GM21529 (cell line): ENCODE results near the gene GALNT4.

Experiments used
- ATAC-seq: cut with Tn5 transposase; IDR thresholded peaks from one replicate; pipeline ENCODE4 v1.9.1; 2021; ENCODE audit not compliant: unreplicated experiment

Gene GALNT4

DNA sequence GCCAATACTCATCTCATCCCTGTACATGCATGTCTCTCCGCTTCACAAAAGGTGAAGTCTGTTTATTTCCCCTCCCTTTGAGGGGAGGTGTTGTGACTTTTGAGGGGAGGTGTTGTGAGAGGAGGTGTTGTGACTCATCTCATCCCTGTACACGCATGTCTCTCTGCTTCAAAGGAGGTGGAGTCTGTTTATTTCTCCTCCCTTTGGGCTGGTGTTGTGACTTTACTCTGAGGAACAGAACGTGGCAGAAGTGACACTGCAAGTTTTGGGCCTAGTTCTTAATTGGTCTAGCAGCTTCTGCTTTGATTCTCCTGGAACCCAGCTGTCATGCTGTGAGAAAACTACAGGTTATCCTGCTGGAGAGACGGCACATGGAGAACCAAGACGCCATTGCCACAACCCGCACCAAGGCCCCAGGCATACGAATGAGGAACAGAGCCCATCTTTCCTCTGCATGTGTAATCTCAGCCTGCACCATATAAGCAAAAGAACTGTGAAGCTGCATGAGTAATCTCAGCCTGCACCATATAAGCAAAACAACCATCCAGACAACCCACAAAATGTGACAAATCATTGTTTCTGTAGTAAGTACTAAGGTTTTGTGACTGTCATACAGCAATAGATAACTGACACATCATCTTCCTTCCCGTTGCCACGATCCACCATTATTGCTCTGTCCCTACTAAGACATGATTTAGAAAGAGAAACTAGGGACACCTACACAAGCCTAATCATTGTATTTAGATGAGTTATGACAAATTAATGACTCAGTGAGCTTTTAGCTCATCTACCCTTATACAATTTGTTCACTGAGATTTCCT is 30.0 kb downstream of the GALNT4 start:
- peak; percentile 50 for ATAC-seq

DNA sequence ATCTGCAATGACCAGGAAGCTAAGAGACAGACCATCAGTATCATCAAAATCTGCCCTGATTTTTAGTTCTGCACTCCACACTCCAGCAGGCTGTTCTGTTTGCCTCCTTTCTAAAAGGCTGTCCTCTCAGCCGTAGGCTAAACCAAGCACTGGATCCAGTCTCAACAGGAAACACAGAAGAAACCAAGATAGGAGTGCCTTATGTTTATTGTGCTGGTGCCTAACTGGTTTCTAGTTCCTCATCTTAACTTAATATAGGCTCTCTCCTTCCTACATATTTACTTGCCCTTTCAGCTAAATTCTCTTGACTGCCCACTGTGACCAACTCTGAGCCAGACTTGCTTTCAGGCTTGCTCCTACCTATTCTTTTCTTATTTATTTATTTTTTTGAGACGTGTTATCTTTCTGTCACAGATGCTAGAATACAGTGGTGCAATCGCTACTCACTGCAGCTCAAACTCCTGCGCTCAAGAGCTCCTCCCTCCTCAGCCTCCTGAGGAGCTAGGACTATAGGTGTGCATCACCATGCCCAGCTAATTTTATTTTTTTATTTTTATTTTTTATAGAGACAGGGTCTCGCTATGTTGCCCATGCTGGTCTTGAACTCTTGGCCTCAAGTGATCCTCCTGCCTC is 30.8 kb downstream of the GALNT4 start:
- ATAC-seq = no peak

DNA sequence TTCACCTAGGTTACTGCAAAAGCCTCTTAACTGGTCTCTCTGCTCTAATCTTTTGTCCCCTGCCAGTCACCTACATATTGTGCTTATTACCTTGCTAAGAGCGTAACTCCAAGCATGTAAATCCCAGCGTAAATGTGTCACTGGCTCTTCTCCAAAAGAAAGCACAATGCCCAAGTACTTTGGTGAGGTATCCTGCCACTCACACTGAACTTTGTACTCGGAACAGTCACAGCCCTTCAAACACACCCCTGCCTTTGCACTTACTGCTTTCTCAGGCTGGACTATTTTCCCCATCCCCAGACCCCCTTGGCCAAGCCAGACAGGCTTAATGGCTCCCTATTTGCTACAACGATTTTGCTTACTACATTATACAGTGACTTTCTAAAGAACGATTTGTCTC is 31.7 kb downstream of the GALNT4 start:
- no peak for ATAC-seq

DNA sequence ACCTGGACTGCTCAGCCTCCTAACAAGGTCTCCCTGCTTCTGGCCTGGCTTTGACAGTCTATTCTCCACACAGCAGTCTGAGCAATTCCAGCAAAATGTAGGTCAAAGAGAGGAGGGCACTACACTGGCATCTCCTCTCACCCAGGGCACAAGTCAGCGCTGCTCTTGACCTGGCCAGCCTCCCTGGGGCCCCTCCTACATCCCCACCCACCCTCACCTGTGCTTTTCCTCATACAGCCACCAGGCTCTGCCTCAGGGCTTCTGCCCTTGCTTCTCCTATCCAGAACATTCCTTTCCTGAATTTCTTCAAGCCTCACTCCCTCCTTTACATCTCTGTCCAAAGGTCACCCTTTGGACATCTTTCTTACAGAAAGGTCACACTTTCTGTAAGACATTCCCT is 33.7 kb downstream of the GALNT4 start:
- no peak for ATAC-seq

DNA sequence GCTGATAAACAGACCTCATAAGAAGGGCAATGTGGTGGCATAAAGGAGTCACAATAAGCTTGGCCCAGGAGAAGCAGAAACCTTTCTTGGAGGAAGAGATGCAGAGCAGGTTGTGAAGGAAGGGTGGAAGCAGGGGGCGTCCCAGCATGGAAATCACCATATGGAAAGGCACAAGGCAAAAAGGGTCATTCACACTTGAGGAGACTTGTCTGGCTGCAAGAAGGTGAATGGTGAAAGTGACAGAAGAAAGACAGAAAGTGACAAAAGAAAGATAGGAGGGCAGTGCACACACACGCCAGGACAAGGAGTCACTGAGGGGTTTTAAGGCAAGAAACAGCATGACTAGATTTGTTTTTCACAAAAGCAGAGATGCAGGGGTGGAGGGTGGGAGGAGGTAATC is 38.3 kb downstream of the GALNT4 start:
- no peak for ATAC-seq

DNA sequence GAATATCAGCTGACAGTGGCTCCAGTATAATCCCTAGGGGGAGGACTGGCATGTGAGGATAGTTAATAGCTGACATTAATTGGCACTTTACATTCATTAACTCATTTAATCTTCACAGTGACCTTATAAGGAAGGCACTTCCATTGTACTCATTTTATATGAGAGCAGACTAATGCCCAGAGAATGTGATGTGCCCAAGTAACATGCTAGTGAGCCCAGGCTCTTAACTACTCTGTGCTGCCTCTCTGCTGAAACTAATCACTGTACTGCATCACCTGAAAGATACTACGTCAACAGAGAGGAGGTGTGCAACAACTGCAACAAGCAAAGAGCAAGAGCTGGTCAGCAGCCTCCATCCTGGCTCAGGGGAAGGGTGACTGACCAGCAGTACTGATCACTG is 40.1 kb downstream of the GALNT4 start:
- no peak for ATAC-seq

DNA sequence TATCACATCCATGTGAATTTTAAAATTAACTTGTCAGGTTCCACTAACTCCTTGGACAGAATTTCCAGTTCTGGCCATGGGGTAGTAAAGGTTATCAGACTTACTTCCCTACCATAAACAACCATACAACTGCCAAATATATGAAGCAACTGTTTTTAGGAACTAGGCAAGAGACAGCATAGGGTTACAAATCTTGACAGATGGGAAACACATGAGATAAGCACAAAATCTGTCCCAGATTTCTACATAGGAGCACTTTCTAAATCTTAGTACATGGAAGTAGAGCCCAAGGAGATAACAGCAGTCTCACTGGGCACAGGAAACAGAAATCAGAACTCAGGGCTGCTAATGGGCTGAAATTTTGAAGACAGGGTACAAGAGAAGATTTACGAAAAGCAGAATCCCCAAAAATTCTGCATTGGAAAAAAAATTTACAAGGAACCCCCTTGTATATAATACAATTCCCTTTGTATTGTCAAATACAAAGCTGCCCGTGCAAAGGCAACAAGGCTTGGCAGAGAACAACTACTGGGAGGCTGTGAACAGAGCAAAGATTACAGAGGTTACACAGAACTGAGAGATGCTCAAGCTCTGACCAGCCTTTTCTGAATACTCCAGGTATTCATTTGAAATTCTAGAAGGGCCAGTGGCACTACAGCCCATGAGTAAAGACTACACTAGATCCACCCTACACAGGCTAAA is 43.2 kb downstream of the GALNT4 start:
- ATAC-seq = no peak

DNA sequence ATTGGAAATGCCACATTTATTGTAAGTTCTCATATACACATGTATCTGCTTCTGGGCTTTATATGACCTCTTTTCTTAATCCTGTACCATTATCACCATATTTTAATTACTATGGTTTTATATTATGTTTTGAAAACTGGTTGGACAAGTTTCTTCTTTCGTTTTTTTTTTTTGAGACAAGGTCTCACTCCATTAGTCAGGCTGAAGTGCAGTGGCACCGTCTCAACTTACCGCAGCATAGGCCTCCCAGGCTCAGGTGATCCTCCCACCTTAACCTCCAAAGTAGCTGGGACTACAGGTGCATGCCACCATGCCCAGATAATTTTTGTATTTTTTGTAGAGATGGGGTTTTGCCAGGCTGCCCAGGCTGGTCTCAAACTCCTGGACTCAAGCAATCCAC is 44.6 kb downstream of the GALNT4 start:
- ATAC-seq = no peak

DNA sequence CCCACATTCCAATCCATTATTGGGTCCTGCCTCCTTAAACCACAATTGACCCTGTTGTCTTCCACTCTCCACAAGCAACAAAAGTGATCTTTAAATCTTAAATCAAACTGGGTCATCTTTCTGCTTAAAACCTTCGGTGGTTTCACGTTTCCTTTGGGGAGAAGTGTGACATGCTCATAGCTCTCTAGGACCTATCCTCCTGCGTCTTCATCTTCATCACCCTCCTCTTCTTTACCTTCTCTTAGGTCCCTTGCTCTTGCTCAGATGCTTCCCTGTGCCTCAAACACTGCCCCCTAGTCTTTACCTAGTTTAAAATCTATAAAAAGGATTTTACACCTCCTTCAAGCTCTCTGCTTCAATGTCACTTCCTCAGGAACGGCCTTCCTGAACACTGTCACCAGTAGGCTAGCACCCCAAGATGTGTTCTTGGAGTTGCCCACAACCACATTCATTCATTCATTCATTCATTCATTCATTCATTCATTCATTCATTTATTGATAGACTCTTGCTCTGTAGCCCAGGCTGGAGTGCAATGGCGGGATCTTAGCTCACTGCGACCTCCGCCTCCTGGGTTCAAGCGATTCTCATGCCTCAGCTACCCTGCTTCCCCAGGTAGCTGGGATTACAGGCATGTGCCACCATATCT is 46.8 kb downstream of the GALNT4 start:
- no peak for ATAC-seq

DNA sequence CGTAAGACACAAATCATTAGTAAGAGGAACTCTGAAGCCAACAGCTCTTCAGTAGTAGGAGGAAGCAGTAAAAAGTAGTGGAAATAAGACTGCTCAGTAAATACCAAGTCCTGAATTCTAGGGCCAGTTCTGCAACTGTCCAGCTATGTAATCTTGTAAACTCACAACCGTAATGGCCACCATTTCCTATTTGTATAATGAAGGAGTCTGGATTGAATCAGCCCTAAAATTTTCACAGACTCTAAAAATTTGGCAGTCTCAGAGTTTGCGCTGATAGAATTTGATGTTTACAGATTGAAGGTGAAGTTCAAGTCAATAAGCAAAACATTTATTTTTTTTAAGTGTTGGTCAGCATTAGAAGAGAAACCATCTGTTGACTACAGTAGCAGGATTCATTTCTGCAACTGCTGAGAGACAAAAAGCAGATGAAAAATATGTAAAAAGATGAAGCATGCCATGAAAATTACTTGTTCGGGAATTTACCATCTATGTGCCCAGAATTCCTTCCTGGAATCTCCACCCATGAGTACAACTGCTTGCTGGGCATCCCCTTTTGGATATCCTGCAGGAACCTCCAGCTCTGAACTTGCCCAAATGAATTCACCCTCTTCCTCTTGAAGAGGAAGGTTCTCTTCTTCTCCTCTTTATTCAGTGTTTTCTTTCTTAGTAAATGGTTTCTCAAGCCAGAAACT is 47.5 kb downstream of the GALNT4 start:
- no peak for ATAC-seq

DNA sequence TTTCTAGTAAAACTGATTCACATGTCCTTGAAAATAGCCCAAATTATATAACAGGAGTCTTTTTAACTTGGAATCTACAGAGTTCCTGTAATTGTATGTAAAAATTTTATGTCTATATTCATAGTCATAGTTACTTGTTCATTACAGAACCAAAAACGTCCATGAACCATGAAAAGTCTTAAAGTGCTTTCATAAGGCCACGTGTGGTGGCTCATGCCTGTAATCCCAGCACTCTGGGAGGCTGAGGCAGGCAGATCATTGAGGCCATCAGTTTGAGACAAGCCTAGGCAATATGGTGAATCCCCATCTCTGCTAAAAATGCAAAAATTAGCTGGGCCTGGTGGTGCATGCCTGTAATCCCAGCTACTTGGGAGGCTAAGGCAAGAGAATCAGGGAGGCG is 48.4 kb downstream of the GALNT4 start:
- ATAC-seq = no peak

DNA sequence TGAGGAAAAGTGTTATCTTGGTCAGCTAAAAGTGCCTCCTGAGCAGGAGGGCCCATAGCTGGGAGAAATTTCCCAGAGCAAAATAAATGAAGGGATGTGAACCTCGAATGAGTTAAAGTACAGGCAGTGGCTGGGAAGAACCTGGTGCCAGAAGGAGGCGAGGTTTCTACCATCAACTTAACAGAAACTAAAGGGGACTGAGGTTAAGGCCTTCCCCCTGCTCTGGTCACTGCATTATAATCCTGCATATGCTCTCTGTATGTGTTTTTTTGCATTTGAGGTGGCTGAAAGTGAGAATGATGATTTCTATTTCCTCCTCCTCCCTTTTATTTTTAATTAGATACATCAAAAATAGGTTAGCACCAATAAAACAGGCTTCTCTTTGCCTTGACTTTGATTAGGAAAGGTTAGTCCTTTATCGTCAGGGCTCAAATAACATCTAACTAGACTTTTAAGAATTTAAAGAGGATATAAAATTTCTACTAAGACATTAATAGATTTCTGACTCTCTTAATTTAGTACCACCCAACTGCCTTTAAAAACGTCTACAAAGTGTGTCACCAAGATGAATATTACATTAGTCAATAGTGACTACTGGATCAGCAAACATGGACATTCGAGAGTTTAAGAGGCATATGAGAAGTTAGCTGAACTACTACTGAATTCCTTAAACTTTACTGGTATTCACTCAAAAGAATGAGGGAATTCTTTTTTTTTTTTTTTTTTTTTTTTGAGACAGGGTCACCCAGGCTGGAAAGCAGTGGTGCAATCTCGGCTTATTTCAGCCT is 49.2 kb downstream of the GALNT4 start:
- peak; percentile 47 for ATAC-seq

DNA sequence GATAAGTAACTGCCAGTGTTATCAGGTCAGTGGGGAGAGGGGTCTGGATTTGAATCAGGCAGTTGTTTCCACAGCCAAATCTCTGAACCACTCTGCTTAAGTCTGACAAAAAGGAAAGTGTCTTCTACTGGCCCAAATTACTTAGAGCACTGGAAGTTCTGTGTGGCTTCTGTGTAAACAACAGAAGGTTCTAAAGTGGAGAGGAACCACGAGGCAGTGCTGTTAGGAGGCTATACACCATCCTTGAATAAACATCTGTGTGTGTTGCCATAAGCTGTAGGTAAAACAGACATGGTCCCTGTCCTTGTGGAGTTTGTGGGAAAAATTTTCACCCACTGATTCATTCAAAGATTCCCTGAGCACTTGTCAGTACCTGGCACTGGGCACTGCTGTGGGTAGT is 50.0 kb downstream of the GALNT4 start:
- ATAC-seq = no peak
